Measurements from ENCODE around the gene NDUFA12.
A peak's percentile ranks its signal among the peaks of the same experiment; 100 is the strongest.

Gene NDUFA12

GRCh38 chr12:94983321-94983720 lies 20.2 kb downstream of the NDUFA12 start:
- no peak overlapping the region for H3K4me3 ChIP-seq (replicated peaks; ENCODE audit: low read depth, low read length)
- DNase-seq (ENCODE audit: extremely low read depth, low read depth), result no peak
- no peak for TF ChIP-seq CTCF (IDR thresholded peaks at IDR 0.05; ENCODE audit: low read depth, low read length, missing control alignments)

- no peak overlapping the region for H3K4me3 ChIP-seq (replicated peaks; ENCODE audit: low read depth, low read length)
- TF ChIP-seq CTCF (IDR thresholded peaks at IDR 0.05; ENCODE audit: low read depth, low read length, missing control alignments), result no peak
- no peak for DNase-seq (ENCODE audit: extremely low read depth, low read depth)
Observed at GRCh38 chr12:94982456-94982855, 21.0 kb downstream of the NDUFA12 start.

GRCh38 chr12:94980577-94980976 lies 22.9 kb downstream of the NDUFA12 start:
- no peak for DNase-seq (ENCODE audit: extremely low read depth, low read depth)
- H3K4me3 ChIP-seq (replicated peaks; ENCODE audit: low read depth, low read length), result no peak overlapping the region
- TF ChIP-seq CTCF (IDR thresholded peaks at IDR 0.05; ENCODE audit: low read depth, low read length, missing control alignments), result no peak

GRCh38 chr12:94979941-94980340 lies 23.6 kb downstream of the NDUFA12 start:
- DNase-seq (ENCODE audit: extremely low read depth, low read depth), result no peak
- no peak for TF ChIP-seq CTCF (IDR thresholded peaks at IDR 0.05; ENCODE audit: low read depth, low read length, missing control alignments)
- no peak overlapping the region for H3K4me3 ChIP-seq (replicated peaks; ENCODE audit: low read depth, low read length)

- no peak for TF ChIP-seq CTCF (IDR thresholded peaks at IDR 0.05; ENCODE audit: low read depth, low read length, missing control alignments)
- no peak for DNase-seq (ENCODE audit: extremely low read depth, low read depth)
- no peak overlapping the region for H3K4me3 ChIP-seq (replicated peaks; ENCODE audit: low read depth, low read length)
Observed at GRCh38 chr12:94977766-94978468, 25.6 kb downstream of the NDUFA12 start.

GRCh38 chr12:94973221-94973620 lies 30.3 kb downstream of the NDUFA12 start:
- no peak overlapping the region for H3K4me3 ChIP-seq (replicated peaks; ENCODE audit: low read depth, low read length)
- DNase-seq (ENCODE audit: extremely low read depth, low read depth), result peak; percentile 39
- no peak for TF ChIP-seq CTCF (IDR thresholded peaks at IDR 0.05; ENCODE audit: low read depth, low read length, missing control alignments)

GRCh38 chr12:94972795-94973194 lies 30.7 kb downstream of the NDUFA12 start:
- no peak for DNase-seq (ENCODE audit: extremely low read depth, low read depth)
- TF ChIP-seq CTCF (IDR thresholded peaks at IDR 0.05; ENCODE audit: low read depth, low read length, missing control alignments), result no peak
- no peak overlapping the region for H3K4me3 ChIP-seq (replicated peaks; ENCODE audit: low read depth, low read length)
